ENCODE measurements around the gene GPR137B.
"Not testable (repeated sequence)": the region's sequence is repeated elsewhere in the genome, so short reads cannot be mapped to it uniquely, and the experiment has no call there.

GPR137B gene

DNA sequence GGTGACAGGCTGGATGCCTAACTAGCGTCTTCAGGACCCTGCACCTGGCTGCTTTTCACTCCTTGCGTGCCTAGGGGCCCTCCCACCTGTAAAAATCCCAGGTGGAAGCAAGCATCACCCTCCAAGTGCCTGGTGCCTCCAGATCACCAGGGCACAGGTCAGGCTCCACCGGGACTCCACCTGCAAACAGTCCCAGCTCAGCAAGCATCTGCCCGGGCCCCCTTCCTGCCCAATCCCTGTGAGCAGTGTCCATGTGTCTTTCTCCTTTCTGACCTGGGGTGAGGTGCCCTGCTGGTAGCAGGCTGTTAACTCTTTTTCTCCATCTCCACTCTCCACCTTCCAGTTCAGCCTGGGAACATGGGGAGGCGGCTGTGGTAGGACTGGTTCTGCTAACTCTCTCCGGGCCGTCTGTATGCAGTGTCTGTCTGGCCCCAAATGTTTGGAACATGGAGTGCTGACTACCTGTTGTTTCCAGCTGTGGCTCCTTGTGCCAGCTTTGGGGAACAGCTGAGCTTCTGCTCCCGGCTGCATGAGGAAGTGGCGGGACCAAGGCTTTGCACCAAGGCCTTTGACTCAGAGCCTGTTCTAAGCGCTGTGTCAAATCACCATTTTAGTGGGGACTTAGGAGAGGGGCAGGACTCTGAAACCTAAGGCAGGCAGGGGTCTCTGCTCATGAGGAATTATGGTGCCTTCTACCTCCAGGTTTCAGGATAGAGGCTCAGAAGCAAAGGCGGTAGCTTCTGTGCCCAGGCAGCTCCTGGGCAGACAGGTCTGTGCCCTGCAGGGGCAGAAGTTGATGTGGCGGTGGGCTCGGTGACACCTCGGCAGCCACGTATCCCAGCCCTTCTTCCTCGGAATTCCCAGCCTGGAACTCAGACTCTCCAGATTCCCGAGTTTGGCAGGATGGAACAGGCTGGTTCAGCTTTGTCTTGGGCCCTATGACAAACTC, 5.5 kb downstream of the GPR137B start:
- FAIRE-seq: no peak

DNA sequence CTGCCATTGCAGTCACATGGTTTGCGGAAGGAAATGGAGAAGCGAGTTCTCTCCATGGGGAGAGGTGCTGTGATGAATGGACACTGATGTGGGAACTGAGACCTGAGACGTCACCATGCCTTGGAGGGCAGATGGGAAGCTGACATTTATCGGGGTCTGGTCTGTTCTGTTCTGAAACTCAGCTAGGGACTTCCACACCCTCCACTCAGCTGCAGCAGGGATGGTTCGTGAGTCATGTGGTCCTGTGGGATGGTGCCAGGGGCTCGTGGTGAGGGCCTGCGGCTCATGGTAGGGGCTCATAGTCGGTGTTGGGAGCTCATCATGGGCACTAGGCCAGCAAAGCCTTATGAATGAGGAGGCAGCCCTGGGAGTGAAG, 6.1 kb downstream of the GPR137B start:
- no peak for FAIRE-seq

DNA sequence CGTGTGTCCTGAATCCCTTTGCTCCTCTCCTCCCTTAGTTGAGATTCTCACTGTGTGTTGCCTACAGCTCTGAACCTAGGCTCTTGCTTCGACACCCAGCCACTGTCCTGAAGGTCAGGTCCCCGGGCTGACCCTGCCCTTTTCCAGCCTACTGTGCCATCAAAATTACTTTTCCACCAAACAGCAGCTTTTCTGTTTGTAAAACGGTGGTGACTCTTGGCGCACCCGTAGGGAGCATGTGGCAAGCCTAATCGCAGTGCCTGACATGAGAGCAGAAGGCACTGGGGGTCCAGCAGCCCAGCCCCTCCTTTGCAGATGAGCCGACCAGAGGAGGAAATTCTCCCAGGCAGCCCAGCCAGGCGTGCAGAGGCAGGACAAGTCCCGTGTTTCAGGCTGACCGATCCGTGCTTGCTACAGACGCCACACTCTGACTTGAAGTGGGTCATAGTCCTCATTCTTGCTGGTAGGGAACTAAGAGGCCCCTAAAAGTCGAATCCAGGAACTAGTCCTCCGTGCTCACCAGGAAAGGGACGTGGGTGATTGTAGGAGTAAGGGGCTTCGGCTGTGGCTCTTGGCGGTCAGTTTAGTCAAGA, 6.8 kb downstream of the GPR137B start:
- FAIRE-seq: no peak

DNA sequence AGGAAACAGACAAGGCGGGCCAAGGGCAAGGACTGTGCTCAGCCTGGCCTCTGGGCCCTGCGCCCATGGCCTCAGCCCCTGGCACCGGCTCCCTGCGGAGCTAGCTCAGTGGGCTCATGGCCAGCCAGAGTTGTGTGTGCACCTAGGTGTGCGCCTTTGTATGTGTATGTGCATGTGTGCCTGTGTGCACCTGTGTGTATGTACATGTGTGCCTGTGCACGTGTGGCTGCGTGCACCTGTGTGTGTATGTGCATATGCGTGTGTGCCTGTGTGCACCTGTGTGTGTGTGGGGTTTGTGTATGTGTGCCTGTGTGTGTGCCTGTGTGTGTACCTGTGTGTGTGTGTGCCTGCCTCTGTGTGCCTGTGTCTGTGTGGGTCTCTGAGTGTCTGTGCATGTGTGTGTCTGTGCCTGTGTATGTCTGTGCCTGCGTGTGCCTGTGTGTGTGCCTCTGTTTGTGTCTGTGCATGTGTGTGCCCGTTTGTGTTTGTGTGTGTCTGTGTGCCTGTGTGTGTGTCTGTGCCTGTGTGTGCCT, 7.4 kb downstream of the GPR137B start:
- FAIRE-seq: no peak

DNA sequence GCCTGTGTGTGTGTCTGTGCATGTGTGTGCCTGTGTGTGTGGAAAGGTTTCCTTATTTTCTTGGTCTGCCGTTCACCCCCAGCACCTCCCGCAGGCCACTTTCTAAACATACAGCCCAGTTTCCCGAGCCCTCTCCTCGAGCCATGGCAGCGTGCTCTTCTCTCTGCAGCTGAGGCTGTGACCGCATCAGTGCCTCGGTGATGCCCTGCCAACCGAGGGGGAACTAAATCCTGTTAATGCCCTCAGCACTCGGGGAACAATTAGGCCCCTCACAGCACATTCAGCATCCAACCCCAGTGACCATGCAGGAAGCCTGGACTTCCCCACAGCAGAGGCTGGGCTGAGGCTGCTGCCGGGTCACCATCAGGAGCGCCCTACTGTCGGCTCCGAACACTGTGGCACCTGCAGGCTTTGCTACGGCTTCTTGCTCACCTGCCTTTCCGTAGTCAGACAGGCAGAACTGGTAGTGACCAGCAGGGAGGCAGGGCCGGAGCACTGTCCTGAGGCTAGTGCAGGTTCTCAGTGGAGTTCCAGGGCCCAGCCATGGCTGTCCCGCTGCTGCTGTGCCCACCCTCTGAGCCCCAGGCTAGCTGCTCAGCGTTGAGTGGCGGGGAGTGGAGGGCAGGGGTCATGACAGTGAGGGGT, 8.1 kb downstream of the GPR137B start:
- FAIRE-seq: no peak

DNA sequence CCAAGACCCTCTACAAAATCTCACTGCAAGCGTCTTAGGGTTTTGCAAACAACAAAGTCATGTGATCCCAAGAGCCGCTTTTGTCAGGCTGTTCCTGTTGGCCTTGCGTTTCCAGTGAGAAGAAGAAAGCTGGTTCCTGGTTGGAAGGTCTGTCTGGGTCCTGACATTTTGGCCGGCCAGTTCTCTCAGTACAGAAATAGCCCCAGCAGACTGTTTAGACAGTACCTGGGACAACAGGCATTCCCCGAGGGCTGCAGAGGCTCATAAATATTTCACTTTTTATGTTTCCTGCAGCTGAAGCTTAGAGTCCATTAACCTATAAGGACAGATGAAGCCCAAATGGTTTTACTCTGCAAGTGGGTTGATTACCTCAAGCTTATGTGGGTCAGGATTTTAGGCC, 8.6 kb downstream of the GPR137B start:
- no peak for FAIRE-seq

DNA sequence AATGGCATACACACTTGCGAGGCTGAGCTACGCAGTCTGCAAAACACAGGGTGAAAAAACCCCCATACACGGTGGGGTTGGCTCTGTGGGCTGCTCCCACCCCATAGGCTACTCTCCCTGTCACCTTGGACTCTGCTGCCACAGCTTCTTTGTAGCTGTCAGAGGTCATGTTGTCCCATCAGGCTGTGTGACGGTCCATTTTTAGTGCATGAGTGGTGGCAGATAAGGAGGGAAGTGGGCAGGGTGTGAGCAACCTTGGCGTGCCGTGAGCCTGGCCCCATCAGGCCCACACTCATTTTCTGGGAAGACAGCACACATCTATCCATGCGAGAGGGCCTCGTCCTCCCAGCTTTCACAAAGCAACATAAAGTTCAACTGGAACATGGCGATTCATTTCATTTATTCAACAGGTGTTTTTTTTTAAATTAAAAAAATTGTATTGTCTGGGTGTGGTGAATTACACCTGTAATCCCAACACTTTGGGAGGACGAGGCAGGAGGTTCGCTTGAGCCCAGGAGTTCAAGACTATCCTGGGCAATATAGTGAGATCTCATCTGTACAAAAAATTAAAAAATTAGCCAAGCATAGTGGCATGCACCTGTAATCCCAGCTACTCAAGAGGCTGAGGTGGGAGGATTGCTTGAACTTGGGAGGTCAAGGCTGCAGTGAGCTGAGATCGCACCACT, 9.5 kb downstream of the GPR137B start:
- FAIRE-seq: no peak

DNA sequence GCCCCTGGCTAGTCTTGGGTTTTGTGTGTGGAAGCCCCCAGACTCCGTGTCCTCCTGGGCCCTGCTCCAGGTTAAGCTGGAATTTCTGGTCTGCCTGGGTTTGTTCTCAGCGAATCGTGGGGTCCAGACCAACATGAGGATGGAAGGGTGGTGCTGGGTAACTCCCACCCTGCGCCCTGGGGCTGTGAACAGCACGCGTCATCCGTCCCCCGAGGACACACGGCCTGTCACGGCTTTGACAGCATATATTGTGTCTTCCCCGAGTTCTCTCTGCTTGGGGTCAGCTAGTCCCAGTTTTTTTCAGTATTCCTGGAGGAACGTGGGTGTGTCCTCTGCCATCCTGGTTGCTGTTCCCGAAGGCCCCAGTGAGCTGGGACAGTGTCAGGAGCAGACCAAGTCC, 11.8 kb downstream of the GPR137B start:
- no peak for FAIRE-seq

DNA sequence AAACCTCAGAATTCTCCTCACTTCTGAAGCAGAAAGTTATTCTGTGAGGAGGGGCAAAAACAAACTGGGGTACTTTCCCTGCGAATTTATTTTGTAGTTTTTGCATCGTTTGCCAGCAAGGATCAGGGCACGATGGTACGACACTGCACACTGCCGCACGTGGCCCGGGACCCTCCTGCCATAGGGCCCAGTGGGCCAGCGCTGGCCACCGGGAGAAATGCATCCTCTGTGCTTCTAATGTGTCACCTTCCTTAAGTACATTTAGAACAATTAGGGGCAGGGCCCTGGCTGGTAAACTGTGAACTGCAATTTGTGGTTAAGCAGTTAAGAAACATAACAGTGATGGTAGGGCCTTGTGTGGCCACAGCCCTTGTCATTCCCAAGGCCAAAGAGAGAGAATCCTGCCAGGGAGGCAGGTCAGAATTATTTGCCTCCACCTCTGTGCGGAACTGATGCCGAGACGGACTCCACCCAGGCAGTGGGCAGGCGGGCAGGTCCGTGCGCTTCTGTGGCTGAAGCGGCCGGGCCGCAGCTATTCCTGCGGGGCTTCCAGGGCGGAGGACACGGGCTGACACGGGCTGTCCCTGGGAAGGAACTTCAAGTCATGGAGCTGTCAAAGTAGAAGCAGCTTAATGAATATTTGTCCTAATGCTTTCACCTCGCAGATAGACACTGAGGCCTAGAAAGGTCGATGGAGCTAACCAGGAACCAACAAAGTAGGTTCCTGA, 12.5 kb downstream of the GPR137B start:
- no peak for FAIRE-seq

DNA sequence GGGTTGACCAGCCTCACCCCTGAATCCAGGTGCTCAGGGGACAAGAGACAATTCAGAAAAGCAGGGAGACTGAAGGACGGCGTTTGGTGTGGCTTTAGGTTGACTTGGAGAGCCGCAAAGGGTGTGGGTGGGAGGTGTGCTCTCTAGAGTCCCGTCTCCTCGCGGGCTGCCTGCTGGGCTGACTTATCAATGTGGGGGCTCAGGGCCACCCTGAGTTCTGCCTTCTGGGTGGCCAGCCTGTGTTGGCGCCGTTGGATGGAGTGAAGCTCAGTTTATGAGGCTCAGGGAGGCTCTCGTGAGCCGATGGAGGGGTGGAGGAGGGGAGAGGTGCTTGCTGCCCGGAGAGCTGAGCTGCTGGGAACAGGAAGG, 13.0 kb downstream of the GPR137B start:
- no peak for FAIRE-seq

DNA sequence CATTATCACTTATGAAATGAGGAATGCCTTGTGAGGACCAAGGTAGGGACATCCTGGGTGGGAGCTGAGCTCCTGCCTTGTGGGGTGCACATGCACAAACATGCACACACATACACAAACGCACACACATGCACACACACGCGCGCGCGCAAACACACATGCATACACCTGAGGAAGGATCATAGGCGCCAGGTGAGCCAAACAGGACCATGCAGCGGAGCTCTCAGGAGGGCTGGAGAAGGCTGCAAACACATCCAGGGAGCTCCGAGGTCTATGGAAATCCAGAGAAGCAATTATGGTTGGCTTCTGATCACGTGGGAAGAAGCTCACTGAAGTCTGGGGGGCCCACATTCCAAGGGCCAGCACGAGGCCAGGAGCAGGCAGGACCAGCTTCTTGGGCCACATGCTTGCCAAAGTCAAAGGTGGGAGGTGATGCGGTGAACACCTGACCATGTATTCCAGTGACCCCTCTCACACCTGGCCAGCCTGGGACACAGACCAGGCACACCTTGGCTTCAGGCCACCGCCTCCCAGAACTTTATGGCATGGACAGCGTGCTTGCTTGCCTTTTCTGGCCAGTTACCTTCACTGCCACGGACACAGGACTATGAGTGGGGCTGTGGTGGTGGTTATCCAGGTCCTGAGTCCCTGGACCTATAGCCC, 13.6 kb downstream of the GPR137B start:
- no peak for FAIRE-seq

DNA sequence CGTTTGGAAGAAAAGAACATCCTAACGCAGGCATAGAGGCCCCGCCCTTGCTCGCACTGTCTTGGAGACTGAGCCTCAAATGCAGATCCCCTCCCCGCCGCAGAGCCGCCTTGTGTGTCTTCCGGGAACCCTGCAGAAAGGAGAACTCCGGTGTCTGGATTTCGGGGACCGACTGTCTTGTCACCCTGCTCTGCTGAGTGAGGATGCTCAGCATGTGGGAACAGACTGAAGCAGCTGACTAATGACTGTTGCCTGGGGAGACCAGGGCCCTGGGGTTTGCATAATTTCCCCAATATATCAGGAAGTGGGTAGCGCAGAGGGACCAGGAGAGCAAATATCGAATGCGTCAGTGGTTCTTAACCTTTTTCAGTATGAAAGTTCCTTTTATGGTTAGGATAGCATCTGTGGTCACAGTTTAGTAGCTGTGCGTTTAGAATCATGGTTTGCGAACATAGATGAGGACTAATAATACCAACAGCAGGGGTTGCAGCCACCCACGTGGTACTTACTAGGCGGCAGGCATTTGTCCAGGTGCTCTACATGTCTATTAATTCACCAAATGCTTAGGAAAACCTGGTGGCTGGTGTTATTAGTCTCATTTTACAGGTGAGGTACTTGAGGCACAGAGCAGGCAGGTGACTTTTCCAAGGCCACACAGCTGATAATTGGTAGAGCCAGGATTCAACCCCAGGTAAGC, 14.3 kb downstream of the GPR137B start:
- FAIRE-seq: no peak

DNA sequence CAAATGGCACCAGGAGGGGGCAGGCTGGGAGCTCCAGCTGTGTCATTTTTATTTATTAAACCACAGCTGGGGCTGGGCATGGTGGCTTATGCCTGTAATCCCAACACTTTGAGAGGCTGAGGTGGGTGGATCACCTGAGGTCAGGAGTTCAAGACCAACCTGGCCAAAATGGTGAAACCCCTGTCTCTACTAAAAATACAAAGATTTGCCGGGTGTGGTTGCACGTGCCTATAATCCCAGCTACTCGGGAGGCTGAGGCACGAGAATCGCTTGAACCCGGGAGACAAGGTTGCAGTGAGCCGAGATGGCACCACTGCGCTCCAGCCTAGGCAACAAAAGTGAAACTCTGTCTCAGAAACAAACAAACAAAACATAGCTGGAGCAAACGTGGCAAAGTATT, 15.7 kb downstream of the GPR137B start:
- FAIRE-seq: not testable (repeated sequence)

DNA sequence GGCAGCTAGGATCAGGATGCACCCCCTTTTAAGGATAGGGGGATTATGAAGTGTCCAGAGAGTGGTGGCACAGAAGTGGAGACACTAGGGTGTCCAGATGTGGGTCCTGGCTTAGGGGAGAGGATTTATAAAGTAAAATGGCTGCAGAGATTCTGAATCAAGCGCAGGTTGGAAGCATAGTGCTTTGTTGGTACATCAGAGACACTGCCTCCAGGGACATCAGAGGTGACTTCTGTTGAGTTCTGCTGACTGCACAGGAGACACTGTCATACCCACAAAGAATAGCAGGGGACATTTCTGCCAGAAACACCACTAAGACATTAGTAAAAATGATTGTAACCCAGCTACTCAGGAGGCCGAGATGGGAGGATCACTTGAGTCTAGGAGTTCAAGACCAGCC, 16.4 kb downstream of the GPR137B start:
- no peak for FAIRE-seq

DNA sequence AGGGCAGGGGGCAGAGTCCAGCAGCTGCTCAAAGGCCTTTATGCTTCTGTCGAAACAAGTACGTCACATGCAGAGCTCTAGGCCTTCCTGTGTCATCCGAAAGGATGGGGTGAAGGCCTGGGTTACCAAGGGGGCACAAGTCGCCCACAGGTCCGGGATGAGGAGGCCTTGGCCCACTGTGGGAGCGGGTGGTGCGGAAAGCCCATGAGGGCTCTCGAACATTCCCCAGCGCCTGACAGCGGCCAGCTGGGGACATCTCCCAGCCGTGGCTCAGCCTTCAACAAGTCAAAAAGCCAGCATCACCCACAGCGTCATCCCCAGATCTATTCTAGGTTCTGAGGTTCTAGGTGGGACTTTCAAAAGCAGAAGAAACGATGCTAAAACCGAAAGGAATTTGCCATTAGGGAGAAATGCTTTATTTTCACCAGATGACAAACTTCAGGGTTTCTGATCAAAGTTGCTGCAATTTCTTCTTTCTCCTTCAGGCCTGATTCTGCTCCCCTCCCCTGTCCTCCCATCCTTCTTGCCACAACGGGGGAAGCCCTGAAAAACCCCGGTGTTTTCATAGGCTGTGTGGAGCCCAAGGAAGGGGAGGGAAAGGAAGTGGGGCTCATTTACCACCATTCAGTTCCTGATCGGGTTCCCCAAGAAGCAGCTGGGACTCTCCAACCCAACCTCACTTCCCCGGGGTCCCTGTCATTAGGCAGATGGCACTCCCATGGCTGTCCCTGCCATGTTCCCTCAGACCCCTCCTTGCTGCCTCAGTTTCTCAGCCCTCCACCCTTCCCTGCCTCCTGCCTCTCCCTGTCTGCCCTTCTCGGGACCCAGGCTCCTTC, 17.6 kb downstream of the GPR137B start:
- FAIRE-seq: no peak

DNA sequence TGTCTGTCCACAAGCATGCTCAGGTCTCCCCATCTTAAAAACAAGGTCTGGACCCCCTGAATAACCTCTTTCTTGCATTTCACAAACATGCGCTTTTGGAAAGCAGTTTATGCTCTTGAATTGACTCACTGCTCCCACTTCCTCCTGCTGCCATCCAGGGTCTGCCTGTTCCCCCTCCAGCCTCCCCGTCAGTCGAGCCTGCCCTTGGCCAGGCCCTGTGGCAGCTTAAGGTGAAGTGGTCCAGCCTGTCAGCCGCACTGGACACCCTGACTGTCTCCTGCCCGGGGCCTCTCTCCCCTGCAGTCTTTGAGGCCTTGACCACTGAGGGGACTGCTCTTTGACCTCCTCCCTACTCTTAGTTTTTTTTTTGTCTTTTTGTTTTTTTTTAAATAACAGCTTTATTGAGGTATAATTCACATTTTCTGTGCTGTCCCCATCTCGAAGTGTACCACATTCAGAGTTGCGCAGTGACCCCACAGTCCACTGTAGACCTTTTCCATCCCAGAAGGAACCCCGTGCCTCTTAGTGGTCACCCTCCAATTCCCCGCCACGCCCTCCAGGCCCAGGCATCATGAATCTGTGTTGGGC, 18.3 kb downstream of the GPR137B start:
- FAIRE-seq: no peak

DNA sequence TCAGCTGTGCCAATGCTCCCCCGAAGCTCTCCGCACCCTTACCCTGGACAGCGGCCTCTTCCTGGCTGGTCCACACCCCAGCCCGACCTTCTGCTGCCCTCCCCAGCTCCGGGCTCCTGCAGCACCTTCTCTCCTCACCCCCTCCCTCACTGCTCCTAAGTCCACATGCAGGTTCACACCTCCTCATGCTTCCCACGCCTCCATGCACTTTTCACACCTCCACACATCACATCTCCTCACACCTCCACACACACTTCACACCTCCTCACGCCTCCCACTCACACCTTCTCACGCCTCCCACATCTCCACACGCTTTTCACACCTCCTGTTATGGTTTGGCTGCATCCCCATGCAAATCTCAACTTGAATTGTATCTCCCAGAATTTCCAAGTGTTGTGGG, 18.9 kb downstream of the GPR137B start:
- no peak for FAIRE-seq

DNA sequence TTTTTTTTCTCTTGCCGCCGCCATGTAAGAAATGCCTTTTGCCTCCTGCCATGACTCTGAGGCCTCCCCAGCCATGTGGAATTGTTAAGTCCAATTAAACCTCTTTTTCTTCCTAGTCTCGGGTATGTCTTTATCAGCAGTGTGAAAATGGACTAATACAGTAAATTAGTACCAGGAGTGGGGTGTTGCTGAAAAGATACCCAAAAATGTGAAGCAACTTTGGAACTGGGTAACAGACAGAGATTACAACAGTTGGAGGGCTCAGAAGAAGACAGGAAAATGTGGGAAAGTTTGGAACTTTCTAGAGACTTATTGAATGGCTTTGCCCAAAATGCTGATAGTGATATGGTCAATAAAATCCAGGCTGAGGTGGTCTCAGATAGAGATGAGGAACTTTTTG, 19.4 kb downstream of the GPR137B start:
- FAIRE-seq: not testable (repeated sequence)

DNA sequence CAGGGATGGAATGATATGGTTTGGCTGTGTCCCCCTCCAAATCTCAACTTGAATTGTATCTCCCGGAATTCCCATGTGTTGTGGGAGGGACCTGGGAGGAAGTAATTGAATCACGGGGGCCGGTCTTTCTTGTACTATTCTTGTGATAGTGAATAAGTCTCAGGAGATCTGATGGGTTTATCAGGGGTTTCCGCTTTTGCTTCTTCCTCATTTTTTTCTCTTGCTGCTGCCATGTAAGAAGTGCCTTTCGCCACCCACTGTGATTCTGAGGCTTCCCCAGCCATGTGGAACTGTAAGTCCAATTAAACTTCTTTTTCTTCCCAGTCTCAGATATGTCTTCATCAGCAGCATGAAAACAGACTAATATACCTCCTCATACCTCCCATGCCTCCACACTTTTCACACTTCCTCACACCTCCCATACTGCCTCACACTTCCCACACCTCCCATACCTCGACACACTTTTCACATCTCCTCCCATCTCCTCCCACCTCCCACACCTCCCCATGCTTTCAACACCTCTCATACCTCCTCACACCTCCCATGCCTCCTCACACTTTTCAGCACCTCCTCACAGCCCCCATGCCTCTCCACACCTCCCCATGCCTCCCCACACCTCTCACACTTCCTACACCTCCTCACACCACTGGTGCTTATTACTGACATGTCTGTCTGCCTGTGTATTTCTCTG, 21.3 kb downstream of the GPR137B start:
- no peak for FAIRE-seq
